Measurements from ENCODE around the gene LUC7L3.
"Not testable (repeated sequence)": the region's sequence is repeated elsewhere in the genome, so short reads cannot be mapped to it uniquely, and the experiment has no call there.

Gene LUC7L3

GRCh38 chr17:50708050-50709000 lies 11.1 kb upstream of the LUC7L3 start:
- DNase-seq, result peak in 15 of 58 donors; percentile 3 to 37 (median 15)

GRCh38 chr17:50709053-50709452 lies 10.3 kb upstream of the LUC7L3 start:
- not testable (repeated sequence) for DNase-seq

- no peak for DNase-seq
Observed at GRCh38 chr17:50710025-50710424, 9.4 kb upstream of the LUC7L3 start.

- no peak for DNase-seq
Observed at GRCh38 chr17:50710650-50711049, 8.8 kb upstream of the LUC7L3 start.

GRCh38 chr17:50712641-50713040 lies 6.8 kb upstream of the LUC7L3 start:
- no peak for DNase-seq

- no peak for DNase-seq
Observed at GRCh38 chr17:50715471-50715870, 3.9 kb upstream of the LUC7L3 start.

- peak in 3 of 58 donors; percentile 55 to 57 (median 56) for DNase-seq
Observed at GRCh38 chr17:50719924-50720794, 756 bp downstream of the LUC7L3 start.

GRCh38 chr17:50721194-50722010 lies 2.0 kb downstream of the LUC7L3 start:
- no peak for DNase-seq

- DNase-seq, result no peak
Observed at GRCh38 chr17:50722746-50723145, 3.3 kb downstream of the LUC7L3 start.

GRCh38 chr17:50724622-50725021 lies 5.2 kb downstream of the LUC7L3 start:
- not testable (repeated sequence) for DNase-seq

- no peak for DNase-seq
Observed at GRCh38 chr17:50725769-50726655, 6.6 kb downstream of the LUC7L3 start.

GRCh38 chr17:50728112-50728429 lies 8.7 kb downstream of the LUC7L3 start:
- no peak for DNase-seq

GRCh38 chr17:50728881-50729765 lies 9.7 kb downstream of the LUC7L3 start:
- DNase-seq, result no peak

GRCh38 chr17:50731575-50732460 lies 12.4 kb downstream of the LUC7L3 start:
- no peak for DNase-seq

- DNase-seq, result no peak
Observed at GRCh38 chr17:50735287-50735686, 15.9 kb downstream of the LUC7L3 start.

GRCh38 chr17:50737118-50737698 lies 17.8 kb downstream of the LUC7L3 start:
- no peak for DNase-seq

GRCh38 chr17:50739098-50739497 lies 19.7 kb downstream of the LUC7L3 start:
- DNase-seq, result no peak

GRCh38 chr17:50745631-50746030 lies 26.2 kb downstream of the LUC7L3 start:
- no peak for DNase-seq

All from anterior cingulate cortex (tissue), 58 donors.